GM21381 (cell line): ENCODE results near the gene BCL6B.
"Not testable (repeated sequence)": the region's sequence is repeated elsewhere in the genome, so short reads cannot be mapped to it uniquely, and the experiment has no call there.

Experiments
- ATAC-seq: cut with Tn5 transposase; IDR thresholded peaks from one replicate; pipeline ENCODE4 v1.9.1; 2021; ENCODE audit warnings: mild to moderate bottlenecking, moderate library complexity; ENCODE audit not compliant: unreplicated experiment

BCL6B gene

DNA sequence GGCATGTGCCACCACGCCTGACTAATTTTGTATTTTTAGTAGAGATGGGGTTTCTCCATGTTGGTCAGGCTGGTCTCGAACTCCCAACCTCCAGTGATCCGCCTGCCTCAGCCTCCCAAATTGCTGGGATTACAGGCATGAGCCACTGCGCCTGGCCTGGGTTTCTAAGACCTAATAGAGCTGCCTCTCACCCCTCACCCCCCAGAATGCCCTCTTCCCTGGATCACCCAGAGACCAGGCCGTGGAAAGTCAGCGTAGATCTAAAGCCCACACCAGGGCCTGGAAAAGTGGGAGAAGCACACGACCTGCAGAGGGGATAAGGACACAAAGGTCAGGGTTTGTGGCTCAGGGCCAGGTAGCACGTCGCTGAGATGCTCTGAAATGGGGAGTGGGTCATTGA, 27.7 kb downstream of the BCL6B start:
- not testable (repeated sequence) for ATAC-seq

DNA sequence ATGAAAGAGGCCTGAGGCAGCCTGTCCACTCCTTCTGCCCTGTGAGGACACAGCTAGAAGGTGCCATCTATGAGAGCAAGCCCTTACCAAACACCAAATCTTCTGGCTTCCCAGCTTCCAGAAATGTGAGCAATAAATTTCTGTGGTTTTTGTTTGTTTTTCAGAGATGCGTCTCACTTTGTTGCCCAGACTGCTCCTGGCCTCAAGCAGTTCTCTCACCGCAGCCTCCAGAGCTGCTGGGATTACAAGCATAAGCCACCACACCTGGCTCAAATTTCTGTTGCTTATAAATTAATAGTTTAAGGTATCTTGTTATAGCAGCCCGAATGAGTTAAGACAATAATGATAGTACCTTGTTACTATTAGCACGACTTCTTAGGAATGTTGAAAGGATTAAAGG, 33.5 kb downstream of the BCL6B start:
- no peak for ATAC-seq

DNA sequence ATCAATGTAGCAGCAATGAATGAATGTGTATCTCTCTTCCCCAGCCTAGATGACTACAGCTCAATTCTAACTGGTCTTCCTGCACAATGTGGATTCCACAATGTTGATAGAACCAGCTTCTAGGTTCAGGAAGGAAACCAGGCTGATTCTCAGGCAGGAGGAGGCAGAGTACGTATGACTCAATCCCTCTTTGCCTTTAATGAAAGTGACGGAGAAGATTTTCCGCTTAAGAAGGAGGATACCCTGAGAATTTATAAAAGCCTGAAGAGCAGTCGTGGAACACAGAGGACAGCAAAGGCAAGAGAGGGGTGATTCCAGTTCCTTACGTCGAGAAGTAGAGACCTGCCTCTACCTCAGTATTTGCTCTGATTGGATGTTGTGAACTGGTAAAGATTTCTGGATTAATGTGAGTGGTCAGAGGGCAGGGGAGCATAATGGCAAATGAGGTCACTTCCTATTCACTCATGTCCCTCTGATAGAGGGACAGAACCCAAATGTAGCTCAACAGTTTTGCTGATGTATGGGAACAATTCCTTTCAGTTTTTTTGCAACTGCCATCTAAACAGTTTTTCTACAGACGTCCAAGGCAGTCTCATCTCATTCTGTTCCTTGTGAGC, 36.1 kb downstream of the BCL6B start:
- ATAC-seq, result no peak

DNA sequence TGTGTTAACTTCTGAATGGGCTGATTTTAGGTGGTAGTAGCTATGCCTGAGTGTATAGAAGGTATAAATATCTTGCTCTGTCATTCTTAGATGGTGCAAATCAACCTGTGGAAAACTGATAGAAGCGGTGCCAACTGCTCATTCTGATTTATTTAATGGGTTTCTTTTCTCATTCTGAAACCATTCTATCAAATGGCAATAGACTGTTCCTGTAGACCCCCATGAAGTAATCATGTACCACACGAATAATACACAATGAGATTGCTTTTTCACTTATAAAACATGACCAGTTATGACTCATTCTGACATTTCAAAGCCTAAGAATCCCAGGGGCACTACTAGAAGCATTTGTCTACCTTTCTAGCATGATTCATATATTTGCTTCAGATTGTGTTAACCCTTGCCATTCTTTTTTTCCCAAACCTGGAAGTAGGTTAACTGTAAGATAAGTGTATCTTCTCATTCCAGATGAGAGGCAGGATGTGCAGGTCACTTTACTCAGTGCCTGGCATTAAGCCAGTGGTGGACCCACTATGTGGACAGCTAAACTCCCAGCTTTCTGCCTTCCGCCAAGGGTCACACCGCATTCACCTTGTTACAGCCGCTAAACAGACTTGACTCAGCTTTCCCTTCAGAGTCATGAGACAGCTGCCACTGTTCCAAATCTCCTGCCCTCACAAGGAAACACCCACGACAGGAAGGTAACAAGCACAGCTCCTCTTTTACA, 37.5 kb downstream of the BCL6B start:
- ATAC-seq, result no peak

DNA sequence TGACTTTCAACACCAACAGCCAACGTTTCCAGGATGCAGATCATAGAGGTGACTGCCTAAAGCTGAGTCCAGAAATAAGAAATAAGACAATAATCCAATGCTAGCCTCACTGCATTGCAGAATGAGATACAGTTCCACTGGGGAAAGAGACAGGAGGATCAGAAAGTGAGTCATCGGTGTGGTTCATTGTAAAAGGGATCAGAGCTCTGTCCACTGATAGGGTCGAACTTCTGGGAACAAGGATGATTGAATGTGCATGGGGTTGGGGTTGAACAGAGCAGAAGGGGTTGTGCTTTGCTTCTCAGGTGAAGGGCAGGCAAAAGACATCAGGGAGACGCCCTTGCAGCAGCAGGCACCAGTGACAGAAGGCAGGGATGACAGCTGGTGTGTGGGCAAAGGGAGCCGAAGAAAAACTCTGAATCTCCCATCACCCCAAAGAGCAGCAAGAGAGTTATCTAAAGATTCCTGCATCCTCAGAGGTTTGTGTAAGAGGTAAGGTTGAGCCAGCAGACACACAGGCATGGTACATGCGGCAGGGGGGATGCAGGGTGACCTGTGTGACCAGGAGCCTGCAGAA, 40.8 kb downstream of the BCL6B start:
- ATAC-seq, result no peak

DNA sequence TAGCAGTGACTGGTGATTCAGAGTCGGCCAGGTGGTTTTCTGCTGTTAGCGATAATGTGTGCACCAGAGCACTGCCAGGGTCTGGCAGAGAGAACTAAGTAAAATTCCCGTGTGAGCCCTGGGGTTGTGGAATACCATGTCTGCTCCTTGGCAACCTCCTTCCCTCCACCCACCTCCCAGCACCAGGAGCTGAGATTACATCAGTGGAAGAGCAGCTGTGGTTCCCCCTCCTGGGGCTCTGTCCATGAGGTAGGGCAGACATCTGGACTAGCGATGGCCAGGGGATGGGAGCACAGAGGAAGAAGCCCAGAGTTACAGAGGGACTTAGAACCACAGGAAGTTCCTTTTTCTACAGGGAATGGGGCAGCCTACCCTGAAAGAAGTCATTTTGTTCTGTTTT, 41.4 kb downstream of the BCL6B start:
- ATAC-seq, result no peak

DNA sequence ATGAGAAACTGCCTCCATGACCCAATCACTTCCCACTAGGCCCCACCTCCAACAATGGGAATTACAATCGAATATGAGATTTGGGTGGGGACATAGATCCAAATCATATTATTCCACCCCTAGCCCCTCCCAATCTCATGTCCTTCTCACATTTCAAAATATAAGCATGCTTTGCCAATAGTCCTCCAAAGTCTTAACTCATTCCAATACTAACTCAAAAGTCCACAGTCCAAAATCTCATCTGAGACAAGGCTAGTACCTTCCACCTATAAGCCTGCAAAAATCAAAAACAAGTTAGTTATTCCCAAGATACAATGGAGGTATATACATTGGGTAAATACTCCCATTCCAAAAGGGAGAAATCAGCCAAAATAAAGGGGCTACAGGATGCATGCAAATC, 44.3 kb downstream of the BCL6B start:
- no peak for ATAC-seq

DNA sequence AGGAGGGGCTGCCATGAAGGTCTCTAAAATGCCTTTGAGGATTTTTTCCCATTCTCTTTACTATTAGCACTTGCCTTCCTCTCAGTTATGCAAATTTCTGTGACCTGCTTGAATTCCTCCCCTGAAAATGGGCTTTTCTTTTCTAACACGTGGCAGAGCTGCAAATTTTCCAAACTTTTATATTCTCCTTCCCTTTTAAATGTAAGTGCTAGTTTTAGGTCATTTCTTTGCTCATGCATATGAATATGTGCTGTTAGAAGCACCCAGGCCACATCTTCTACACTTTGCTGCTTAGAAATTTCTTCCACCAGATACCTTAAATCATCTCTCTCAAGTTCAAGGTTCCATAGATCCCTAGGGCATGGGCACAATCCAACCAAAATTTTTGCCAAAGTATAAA, 45.4 kb downstream of the BCL6B start:
- ATAC-seq, result no peak

DNA sequence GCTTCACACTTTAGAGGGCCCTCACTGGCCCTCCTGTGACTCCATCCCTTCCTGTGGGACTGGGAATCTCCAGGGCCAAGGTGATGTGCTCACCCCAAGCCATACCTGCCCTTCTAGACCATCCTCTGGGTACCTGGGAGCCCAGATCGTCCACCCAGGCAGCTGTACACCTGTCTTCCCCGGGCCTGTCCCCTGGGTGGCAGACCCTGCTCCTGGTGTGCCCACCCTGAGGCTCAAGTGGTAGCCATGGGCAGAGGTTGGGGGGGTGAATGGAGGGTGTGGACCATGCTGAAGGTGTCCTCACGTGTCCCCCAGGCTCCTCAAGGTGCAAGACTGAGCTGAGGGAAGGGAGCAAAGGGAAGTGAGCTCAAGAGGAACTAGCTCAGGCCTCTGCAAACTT, 47.9 kb downstream of the BCL6B start:
- no peak for ATAC-seq

DNA sequence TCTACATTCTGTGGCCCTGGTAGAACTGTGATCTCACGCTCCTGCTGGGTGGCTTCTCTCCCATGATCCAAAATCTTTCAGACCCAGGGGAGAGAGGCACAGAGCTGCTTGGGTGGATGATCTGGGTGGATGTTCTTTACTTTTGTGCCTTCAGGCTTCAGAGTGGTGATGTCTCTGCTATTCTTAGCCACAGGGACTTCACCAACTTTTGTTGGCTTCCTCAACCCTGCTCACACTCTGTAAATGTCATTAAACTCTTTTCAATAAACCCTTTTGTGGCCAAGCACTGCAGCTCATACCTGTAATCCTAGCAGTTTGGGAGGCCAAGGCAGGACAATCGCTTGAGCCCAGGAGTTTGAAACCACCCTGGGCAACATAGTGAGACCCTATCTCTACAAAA, 49.6 kb downstream of the BCL6B start:
- no peak for ATAC-seq

DNA sequence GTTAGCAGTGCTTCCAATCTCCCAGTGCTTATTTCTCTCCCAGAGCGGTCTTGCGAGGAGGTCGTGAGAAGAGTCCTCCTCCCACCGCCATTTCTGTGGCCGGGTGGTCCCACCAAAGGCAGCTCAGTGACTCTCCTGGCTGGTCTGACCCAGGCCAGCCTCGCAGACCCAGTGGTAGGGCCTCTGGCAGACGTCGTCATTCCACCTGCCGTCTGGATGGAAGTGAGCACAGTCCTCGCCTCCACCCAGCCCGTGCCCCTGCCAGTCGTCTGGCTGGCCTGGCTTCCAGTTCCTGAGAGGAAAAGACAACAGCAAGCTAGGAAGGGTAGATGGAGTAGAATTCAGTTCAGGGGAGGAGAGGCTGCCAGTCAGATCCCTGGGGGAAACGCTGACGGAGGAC, 52.1 kb downstream of the BCL6B start:
- no peak for ATAC-seq

DNA sequence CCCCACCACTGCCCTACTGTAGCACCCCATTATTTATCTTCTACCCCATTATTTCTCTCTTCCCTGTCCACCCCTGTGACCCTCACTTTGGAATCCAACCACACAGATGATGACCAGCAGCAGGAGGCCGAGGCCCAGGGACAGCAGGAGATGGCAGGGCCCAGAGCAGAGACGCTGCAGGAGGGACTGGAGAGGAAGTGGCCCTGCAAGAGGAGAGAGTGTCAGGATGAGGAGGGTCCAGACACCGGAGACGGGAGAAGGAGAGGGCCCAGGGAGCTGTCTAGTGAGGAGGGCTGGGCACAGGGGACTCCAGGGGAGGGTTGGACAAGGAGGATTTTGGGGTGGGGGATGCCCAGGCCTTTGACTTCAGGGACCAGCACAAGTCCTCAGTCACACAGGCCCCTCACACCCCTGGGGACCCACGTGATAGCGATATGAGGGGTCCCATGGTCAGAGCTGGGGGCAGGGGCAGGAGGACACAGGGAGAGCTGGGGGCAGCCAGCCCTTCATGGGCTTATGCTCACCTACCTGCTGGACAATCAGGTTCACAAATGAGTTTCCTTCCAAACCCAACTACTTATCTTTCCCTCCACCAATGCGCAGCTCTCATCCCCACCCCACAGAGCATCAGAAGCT, 55.2 kb downstream of the BCL6B start:
- ATAC-seq, result no peak

DNA sequence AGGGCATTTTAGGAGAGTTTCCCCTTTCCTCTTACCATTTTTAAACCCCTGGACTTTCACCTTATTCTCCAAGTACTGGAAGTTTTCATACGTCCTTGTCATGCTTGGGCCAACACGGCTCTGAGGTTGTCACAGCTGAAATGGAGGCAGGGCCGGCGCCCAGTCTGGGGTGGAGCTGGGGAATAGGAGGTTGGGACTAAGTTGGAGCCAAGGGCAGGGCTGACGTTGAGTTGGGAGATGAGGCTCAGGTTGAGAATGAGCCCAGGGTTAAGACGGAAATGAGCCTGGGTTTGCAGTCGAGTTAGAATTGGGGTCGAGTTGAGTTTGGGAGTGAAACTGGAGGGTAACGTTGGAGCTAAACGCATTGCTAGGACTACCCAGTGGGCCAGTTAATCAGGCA, 55.9 kb downstream of the BCL6B start:
- no peak for ATAC-seq
